Measurements from ENCODE around the gene TUB.
A peak's percentile ranks its signal among the peaks of the same experiment; 100 is the strongest.

The TUB gene

DNA sequence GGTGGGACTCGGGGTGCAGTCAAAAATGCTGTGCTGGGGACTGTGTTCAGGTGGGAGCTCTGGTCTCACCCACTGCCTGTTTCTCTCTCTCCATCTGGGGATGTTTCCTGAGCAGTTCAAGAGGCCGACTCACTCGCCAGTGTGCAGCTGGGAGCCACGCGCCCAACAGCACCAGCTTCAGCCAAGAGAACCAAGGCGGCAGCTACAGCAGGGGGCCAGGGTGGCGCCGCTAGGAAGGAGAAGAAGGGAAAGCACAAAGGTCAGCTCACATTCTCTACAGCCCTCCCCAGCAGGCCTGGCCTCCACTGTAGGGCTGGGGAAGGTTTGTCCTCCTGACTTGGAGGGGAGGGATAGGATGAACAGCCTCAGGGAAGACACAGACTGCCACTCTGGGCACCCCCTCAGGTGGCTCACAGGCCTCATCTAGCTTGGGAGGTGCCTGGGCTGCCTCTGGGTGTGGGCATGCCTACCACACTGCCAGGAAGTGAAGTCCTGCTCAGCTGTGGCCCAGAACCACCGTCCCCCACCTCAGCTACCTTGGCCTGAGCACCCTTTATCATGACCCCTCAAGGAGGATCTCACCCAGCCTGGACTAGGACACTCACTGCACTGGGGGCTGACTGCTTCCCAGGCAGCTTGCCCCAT is 13.0 kb downstream of the TUB start:
- DNase-seq: no peak

- no peak for DNase-seq
These were observed 13.6 kb downstream of the TUB start for GRCh38 chr11:8094656-8095055.

- DNase-seq: no peak
These were observed 14.4 kb downstream of the TUB start for GRCh38 chr11:8095371-8095770.

DNA sequence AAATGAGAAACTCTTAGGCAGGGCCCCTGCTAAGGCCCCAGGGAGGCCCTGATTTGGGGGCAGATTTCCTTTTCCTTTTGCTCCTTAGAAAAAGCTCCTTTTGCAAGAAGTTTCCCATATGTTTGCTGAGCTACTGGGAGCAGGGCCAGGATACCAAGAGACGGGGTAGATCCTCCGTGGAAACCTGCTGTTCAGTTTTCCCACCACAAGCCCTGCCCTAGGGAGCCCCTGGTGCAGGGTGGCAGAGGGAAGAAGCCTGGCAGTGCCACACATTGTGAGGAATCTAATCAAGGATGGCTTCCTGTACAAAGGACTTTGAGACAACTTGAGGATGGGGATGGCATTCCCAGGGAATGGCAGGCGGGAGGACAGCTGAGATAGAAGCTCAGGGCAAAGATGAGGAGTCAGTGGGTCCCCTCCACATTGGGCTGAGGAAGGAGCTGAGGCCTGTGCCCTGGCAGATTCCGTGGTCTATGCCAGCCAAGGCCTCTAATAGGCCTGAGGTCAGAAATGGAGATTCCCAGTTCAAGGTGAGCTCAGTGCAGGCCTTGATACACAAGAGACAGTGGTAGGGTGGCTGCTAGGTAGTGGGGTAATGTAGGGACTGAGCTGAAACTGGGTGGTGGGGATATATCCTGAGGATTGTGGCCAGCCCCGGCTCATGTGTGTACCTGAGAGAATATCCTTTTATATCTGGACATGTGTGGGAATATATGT is 15.0 kb downstream of the TUB start:
- no peak for DNase-seq

DNA sequence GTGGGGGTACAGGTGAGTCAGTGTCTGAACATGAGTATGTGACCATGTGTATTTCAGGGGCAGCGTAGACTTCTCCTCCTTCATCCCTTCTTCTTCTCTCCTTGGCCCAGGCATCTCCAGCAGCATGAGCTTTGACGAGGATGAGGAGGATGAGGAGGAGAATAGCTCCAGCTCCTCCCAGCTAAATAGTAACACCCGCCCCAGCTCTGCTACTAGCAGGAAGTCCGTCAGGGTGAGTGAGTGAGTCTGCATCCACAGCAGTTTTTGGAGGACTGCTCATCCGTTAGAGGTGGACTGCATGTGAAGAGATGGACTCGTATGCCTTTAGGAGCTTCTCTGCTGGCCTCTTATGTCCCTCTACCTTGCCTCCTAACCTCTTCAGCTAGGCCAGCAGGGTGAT is 15.6 kb downstream of the TUB start:
- no peak for DNase-seq

GRCh38 chr11:8097062-8097461 is 16.1 kb downstream of the TUB start:
- DNase-seq: no peak

DNA sequence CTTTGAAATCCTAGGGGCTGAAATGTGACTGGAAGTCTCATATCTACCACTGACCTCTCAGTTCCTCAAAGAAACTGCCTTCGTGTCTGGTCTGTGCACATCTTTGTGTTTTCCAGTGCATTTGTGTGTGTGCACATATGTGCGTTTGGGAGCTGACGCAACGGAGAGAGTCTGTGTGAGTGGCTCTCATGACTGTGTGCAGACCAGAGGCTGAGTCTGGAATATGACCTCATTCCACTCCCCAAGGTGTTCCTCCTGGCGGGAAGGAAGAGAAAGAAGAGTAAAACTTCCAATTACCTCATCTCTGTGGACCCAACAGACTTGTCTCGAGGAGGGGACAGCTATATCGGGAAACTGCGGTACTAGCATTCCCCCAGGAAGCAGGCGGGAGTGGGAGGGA is 16.5 kb downstream of the TUB start:
- no peak for DNase-seq

GRCh38 chr11:8097926-8098325 is 16.9 kb downstream of the TUB start:
- DNase-seq: no peak

DNA sequence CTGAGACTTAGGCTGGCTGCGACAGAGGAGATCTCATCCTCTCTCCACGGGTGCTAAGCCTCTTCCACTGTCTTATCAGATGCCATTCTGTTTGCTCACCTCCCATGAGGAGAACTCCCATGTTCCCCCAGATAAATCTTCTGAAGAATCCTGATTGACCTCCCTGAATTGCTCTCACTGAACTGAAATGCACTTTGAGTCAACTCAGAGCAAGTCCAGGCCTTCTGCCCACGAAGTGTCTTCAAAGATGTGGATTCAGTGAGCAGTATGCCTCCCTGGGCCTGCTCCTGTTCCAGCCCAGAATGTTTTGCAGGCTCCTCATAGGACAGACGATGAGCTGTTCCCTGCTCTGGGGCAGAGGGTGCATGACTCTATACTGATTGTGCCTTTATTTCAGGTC is 17.4 kb downstream of the TUB start:
- DNase-seq: no peak

GRCh38 chr11:8098879-8099278 is 17.9 kb downstream of the TUB start:
- no peak for DNase-seq

- DNase-seq: peak; percentile 61 to 66
These were observed 18.4 kb downstream of the TUB start for GRCh38 chr11:8099291-8099899.

DNA sequence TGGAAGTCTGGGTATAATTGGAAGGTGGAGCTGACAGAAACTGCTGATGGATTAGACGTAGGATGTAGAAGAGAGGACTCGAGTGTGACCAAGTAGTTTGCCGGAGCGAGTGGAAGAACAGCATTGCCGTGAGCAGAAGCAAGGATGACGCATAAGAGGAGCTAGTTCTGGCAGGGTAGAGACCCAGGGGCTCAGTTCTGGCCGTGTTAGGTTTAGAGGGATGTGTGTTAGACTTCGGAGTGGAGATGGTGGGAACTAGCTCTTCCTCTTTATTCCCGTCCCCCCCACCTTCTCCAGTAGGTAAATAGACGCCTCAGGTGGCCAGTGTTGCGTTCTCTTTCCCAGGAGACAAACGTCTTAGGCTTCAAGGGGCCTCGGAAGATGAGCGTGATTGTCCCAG is 19.1 kb downstream of the TUB start:
- DNase-seq: no peak

DNA sequence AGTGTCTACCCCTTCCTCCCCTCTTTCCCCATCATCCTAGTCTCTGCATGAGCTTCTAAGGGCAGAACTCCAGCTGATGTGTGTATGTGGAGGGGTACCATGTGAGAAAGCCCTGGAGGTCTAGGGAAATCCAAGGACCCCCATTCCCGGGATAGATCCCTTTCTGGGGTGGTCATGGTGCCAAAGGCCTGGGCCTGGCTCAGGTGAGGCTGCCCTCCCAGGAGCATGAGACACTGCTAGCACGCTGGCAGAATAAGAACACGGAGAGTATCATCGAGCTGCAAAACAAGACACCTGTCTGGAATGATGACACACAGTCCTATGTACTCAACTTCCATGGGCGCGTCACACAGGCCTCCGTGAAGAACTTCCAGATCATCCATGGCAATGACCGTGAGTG is 19.6 kb downstream of the TUB start:
- no peak for DNase-seq

DNA sequence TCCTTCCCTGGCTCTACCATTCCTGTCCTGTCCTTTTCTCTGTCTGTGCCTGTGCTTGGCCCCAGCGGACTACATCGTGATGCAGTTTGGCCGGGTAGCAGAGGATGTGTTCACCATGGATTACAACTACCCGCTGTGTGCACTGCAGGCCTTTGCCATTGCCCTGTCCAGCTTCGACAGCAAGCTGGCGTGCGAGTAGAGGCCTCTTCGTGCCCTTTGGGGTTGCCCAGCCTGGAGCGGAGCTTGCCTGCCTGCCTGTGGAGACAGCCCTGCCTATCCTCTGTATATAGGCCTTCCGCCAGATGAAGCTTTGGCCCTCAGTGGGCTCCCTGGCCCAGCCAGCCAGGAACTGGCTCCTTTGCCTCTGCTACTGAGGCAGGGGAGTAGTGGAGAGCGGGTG is 20.4 kb downstream of the TUB start:
- no peak for DNase-seq

DNA sequence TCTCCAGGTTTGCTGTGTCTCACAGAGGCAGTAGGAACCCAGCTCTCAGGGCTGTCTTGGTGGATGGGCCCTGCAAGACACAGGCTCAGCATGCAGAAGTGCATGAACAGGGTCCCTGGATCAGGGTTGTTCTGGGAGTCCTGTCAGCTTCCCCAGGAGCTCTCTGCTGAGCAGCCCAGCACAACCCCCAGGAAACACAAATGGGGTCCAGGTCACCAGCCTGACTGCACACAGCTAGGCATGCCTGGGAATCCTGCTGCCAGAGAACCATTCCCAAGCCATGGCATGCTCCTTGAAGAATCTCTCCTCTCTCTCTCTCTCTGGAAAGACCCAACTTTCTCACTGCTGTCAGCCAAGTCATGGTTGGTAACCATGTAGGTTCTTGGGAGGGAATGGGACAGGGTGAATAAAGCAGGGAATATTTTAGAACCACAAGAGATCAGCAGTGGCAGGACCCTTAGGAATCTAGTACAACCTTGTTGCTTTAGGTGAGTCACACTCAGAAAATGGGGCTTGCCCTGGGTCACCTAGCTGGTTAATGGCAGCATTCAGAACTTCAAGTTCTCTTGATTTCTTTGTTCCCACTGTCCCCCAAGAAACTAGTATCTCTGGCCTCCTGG is 21.4 kb downstream of the TUB start:
- no peak for DNase-seq

- no peak for DNase-seq
These were observed 22.0 kb downstream of the TUB start for GRCh38 chr11:8102965-8103364.

GRCh38 chr11:8103909-8104308 is 22.9 kb downstream of the TUB start:
- DNase-seq: no peak

DNA sequence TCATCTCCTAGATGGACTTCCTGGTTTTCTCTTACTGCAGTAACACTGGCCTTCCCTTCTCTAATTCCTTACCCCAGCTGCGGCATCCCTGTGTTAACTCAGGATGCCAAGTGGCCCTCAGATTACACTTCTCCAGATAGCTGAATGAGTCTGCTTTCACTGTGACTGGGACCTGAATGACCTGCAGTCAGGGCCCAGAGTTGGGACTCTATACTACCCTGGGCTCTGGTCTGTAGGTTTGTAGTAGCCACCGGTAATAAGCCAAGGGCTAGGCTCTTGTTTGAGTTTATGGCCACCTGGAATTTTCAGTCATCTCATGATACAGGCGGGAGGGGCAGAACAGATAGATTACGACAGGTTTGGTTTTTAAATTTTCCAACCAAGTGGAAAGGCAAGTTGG is 24.1 kb downstream of the TUB start:
- no peak for DNase-seq

- DNase-seq: no peak
These were observed 24.7 kb downstream of the TUB start for GRCh38 chr11:8105666-8106065.

DNA sequence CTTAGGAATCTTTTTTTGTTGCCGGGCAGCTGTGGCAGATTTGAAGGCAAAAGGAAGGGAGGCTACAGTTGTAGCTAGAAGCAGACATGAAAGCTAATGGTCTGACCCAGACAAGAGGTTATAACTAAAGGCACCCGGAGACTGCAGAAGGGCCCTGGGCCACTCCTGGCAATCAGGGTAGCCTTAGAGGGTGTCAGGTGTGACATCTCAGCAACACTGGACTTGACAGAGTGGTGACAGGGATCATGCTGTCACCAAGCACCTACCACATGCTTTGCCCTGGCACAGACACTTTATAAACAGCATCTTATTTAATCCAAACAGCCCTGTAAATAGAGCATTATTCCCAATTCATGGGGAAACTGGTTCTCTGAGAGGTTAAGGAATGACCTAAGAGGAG is 25.7 kb downstream of the TUB start:
- DNase-seq: no peak

- DNase-seq: no peak
These were observed 26.6 kb downstream of the TUB start for GRCh38 chr11:8107642-8108041.

DNA sequence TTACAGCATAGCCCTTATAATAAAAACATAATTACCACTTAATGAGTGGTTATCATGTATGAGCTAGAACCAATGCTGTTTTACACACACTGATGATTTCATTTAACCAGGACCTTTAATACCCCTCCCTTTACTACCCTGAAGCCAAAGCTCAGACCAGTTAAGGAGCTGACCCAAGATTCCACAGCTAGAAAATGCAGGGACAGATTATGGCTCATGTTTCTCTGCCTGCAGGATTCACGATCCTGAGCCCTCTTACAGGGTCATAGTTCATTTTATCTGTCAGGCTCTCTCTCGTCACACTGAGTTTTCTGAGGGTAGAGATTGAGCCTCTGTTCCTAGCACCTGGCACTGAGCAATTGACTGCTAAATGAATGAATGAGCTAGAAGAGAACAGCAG is 27.4 kb downstream of the TUB start:
- DNase-seq: no peak

DNA sequence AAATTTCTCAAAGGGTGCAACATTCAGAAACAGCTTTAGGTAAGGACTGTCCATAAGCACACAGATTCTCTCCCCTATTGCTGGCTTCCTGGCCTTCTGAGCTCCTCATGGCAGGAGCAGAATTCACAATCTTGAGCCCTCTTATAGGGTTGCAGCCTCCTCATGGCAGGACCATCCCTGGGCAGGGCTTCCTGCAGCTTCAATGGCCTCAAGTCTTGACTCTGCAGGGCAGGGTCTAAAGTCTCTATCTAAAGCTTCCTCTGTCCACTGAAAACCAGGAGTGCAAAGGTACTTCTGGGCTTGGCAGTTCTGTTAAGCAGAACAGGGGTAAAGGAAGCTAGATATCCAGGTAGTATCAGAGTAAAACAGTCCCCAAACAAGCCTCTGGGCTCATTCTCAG is 28.7 kb downstream of the TUB start:
- DNase-seq: no peak

- no peak for DNase-seq
These were observed 29.4 kb downstream of the TUB start for GRCh38 chr11:8110396-8110795.

Measured in Kasumi-1 (cell line).